Cardiac muscle cell (in vitro differentiated cells and primary cell): ENCODE measurements around the gene VSTM2B. TPM values are rescaled to one million over a fixed set of nuclear protein-coding genes. Genes with fewer than 3 reads are reported as not detected.

ENCODE experiments used
- DNase-seq, 2 donors: peaks; one replicate each; pipeline versions ENCODE4 v3.0.0 to v3.0.0-alpha.2; 2010 to 2017; ENCODE audit warnings: low read depth in 1 of 2, low spot score in 1 of 2
- H3K27ac ChIP-seq: fragments of 200-600 bp; sonication (generic); 2 replicates; pipeline ENCODE4 v1.5.1; 2016
- H3K27me3 ChIP-seq: fragments of 200-600 bp; sonication (generic); 2 replicates; pipeline ENCODE4 v1.6.0; 2016; ENCODE audit warnings: control low read depth
- H3K36me3 ChIP-seq: fragments of 200-600 bp; sonication (generic); 2 replicates; pipeline ENCODE4 v1.5.1; 2016; ENCODE audit warnings: control low read depth
- H3K4me1 ChIP-seq: fragments of 200-600 bp; sonication (generic); 2 replicates; pipeline ENCODE4 v1.8.1; 2017; ENCODE audit warnings: low read depth, mild to moderate bottlenecking, mixed run types
- H3K4me3 ChIP-seq: fragments of 200-600 bp; sonication (generic); 2 replicates; pipeline ENCODE4 v1.5.1; 2016; ENCODE audit warnings: mild to moderate bottlenecking
- H3K9me3 ChIP-seq: fragments of 200-600 bp; sonication (generic); 2 replicates; pipeline ENCODE4 v1.5.1; 2017; ENCODE audit warnings: low read depth, mild to moderate bottlenecking, control low read depth
- CTCF ChIP-seq: IDR thresholded peaks from 2 replicates; pipeline ENCODE4 v1.5.1; 2012; ENCODE audit warnings: low read depth, mild to moderate bottlenecking, low read length
- polyA plus RNA-seq: library from polyadenylated mRNA; unstranded; fragments of >200 nt; fragmentation: Nextera tagmentation; extraction: Ambion mirVana; gene quantifications from 2 replicates; pipeline ENCODE4 v1.2.1, GENCODE V29; 2016
- total RNA-seq: library from RNA; depleted of rRNA; stranded (reverse); fragments of >200 nt; gene quantifications from 2 replicates; pipeline ENCODE4 v1.2.3, GENCODE V29; 2016

Gene VSTM2B
- total and polyA plus RNA-seq, 2 experiments from 2014 or later, result 0.39 TPM; not detected in 1

GRCh38 chr19:29480507-29480906 lies 45.3 kb upstream of the VSTM2B start:
- Histone ChIP-seq H3K27me3 (no peaks in the 10 kb centered on the region), H3K4me3 (no peak overlapping the region), H3K27ac (no peak overlapping the region), H3K4me1 (no peaks in the 10 kb centered on the region), H3K36me3 (no peaks in the 10 kb centered on the region), H3K9me3 (no peaks in the 10 kb centered on the region)
- DNase-seq, result no peak
- no peak for TF ChIP-seq CTCF

GRCh38 chr19:29482855-29483640 lies 42.7 kb upstream of the VSTM2B start:
- no peak overlapping the region for H3K27ac ChIP-seq
- no peak overlapping the region for H3K4me3 ChIP-seq
- H3K27me3 ChIP-seq, result no peaks in the 10 kb centered on the region
- H3K4me1 ChIP-seq, result no peaks in the 10 kb centered on the region
- no peak for TF ChIP-seq CTCF
- no peaks in the 10 kb centered on the region for H3K36me3 ChIP-seq
- DNase-seq, result no peak
- H3K9me3 ChIP-seq, result no peaks in the 10 kb centered on the region

- Histone ChIP-seq H3K36me3 (no peaks in the 10 kb centered on the region), H3K4me1 (no peaks in the 10 kb centered on the region), H3K9me3 (no peaks in the 10 kb centered on the region), H3K27ac (no peak overlapping the region), H3K27me3 (no peaks in the 10 kb centered on the region), H3K4me3 (no peak overlapping the region)
- no peak for TF ChIP-seq CTCF
- no peak for DNase-seq
These were observed 42.2 kb upstream of the VSTM2B start for GRCh38 chr19:29483641-29483920.

GRCh38 chr19:29483944-29484581 lies 41.7 kb upstream of the VSTM2B start:
- DNase-seq, result no peak
- H3K4me3 ChIP-seq, result no peak overlapping the region
- H3K27ac ChIP-seq, result no peak overlapping the region
- H3K36me3 ChIP-seq, result no peaks in the 10 kb centered on the region
- H3K4me1 ChIP-seq, result no peaks in the 10 kb centered on the region
- no peaks in the 10 kb centered on the region for H3K27me3 ChIP-seq
- no peaks in the 10 kb centered on the region for H3K9me3 ChIP-seq
- no peak for TF ChIP-seq CTCF

- Histone ChIP-seq H3K9me3 (no peaks in the 10 kb centered on the region), H3K4me3 (no peak overlapping the region), H3K27ac (no peak overlapping the region), H3K27me3 (no peaks in the 10 kb centered on the region), H3K4me1 (no peaks in the 10 kb centered on the region), H3K36me3 (no peaks in the 10 kb centered on the region)
- DNase-seq, result no peak
- no peak for TF ChIP-seq CTCF
These were observed 40.9 kb upstream of the VSTM2B start for GRCh38 chr19:29484876-29485275.
